ENCODE data around the gene PPM1A. TPM values are rescaled to one million over a fixed set of nuclear protein-coding genes. Genes with fewer than 3 reads are reported as not detected.
"Not testable (repeated sequence)": the region's sequence is repeated elsewhere in the genome, so short reads cannot be mapped to it uniquely, and the experiment has no call there.

Gene PPM1A
- total RNA-seq, 2 donors from 2014 or later, result 39.1 to 44.4 TPM

DNA sequence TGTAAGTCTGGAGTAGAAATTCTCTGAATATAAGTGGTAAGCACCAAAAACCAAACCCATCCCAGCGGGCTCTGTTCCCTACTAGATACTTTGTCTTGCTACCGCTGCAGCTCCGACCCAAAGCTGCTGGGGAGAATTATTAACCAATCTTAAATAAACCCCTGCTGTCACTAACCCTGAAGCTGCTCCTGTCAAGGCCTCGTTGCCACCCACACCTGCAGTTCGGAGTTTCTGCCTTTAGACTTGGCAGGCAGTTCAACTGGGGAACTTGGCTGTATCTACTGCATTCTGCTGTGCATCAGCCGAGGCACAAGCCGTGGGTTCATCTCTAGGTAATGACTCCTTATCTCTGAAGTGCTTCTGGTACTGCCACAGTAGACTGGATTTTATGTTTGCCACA lies 55.5 kb downstream of the PPM1A start:
- no peak for ATAC-seq (replicated peaks)
- Mint-ChIP-seq H3K4me3 (no peak overlapping the region), H3K27ac (no peak overlapping the region), H3K9me3 (peaks cover 3% of the 10 kb centered on the region), H3K4me1 (no peaks in the 10 kb centered on the region), H3K27me3 (no peaks in the 10 kb centered on the region), H3K36me3 (ENCODE audit: low read depth) (no peaks in the 10 kb centered on the region)

DNA sequence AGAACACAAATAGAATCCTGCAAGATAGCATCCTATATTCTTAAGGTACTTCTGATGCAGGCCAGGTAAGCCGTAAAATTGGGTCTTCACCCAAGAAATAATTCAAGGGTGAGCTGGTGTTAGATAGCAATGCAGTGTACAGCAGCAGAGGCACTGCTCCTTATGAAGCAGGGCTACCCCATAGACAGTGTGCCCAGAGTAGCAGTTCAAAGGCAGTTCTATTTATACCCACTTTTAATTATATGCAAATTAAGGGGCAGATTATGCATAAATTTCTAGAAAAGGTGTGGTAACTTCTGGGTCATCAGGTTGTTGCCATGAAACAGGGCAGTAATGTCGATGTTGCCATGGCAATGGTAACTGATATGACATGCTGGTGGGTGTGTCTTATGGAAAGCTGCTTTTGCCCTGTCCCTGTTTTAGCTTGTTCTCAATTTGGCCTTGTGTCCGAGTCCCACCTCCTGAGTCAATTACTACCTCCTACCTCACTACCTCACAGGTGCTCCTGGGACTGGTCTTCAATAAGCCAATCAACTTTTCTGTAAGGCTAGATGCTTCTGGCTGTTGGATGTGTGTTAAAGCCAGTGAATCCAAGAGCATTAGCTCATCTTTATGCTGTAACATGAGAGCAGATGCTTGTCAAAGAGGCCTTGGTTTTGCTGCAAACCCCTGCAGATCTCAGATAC lies 61.0 kb downstream of the PPM1A start:
- ATAC-seq (replicated peaks), result no peak
- no peaks in the 10 kb centered on the region for H3K4me1 Mint-ChIP-seq
- H3K36me3 Mint-ChIP-seq (ENCODE audit: low read depth), result no peaks in the 10 kb centered on the region
- peaks cover 3% of the 10 kb centered on the region for H3K27me3 Mint-ChIP-seq
- no peak overlapping the region for H3K27ac Mint-ChIP-seq
- peaks cover 3% of the 10 kb centered on the region for H3K9me3 Mint-ChIP-seq
- no peak overlapping the region for H3K4me3 Mint-ChIP-seq

DNA sequence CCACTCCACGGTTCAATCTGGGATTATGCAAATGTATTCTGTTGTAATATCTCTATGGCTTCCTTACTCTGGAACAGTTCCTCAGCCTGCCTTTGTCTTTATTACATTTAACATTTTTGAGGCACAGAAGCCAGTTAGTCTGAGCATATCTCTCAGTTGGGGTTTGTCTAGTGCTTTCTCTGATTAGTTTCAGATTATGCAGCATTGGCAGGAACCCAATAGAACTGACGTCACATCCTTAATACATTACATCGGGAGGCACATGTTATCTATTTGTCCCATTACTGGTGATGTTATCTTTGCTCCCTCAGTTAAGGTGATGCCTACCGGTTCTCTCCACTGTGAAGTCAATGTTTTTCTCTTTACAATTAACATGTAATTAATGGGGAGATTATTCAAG lies 62.4 kb downstream of the PPM1A start:
- no peak for ATAC-seq (replicated peaks)
- peaks cover 5% of the 10 kb centered on the region for H3K27me3 Mint-ChIP-seq
- no peaks in the 10 kb centered on the region for H3K9me3 Mint-ChIP-seq
- no peaks in the 10 kb centered on the region for H3K4me1 Mint-ChIP-seq
- no peak overlapping the region for H3K4me3 Mint-ChIP-seq
- no peaks in the 10 kb centered on the region for H3K36me3 Mint-ChIP-seq (ENCODE audit: low read depth)
- H3K27ac Mint-ChIP-seq, result no peak overlapping the region

DNA sequence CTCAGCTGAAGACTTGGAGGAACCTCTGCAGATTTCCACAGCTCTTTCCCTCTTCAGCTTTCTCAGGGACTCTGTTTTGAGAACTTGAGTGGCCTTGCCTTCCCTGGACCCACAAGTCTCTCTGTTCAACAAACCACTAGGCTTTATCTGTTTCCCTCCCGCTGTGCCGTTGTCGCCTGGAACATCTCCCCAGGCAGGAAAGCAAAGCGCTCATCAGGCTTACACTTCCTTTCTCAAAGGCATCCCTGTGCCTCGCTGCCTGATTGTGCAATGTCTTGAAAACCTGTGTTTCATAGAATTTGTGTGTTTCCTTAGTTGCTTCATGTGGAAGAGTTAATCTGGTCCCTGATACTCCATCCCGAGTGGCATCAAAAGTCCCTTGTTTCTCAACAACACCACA lies 64.1 kb downstream of the PPM1A start:
- Mint-ChIP-seq H3K27ac (no peak overlapping the region), H3K4me1 (no peaks in the 10 kb centered on the region), H3K36me3 (ENCODE audit: low read depth) (no peaks in the 10 kb centered on the region), H3K27me3 (peaks cover 5% of the 10 kb centered on the region), H3K9me3 (no peaks in the 10 kb centered on the region), H3K4me3 (no peak overlapping the region)
- no peak for ATAC-seq (replicated peaks)

DNA sequence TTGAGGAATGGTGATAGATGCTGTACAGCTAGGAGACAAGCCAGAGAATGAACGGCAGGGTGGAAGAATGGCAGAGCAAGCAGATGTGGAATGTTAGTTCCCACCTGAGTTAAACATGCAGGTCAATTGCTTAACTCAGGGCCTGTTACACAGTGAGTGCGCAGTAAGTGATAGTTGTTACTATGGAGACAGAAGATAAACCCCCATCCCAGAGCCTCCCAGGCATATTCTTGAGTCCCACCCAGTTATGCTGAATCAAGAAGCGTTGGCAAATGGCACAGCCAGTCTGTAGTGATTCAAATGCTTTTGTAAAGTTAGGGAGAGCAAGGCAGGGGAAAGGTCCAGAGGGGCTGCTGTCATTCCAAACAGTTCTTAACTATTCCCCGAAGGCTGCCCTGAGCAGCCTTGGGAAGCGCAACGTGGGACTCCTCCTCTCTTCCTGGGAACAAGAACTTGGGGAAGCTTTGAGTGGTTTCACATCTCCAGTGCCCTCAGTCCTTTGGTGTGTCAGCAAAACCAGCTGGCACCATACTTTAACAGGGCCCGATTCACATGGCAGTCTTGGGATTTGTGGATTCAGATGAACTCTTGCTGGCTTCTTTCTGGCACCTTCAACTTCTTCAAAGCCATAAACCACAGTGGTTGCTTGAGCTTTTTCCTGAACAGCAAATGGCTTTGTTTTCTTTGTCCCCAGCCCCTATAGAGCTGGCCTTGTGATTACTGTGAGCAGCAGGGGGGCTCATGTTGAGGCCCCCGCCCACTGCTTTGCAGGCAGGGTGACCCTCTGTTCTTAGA lies 66.4 kb downstream of the PPM1A start:
- Mint-ChIP-seq H3K4me3 (no peak overlapping the region), H3K4me1 (no peaks in the 10 kb centered on the region), H3K9me3 (no peaks in the 10 kb centered on the region), H3K36me3 (ENCODE audit: low read depth) (no peaks in the 10 kb centered on the region), H3K27me3 (peaks cover 12% of the 10 kb centered on the region), H3K27ac (no peak overlapping the region)
- no peak for ATAC-seq (replicated peaks)

DNA sequence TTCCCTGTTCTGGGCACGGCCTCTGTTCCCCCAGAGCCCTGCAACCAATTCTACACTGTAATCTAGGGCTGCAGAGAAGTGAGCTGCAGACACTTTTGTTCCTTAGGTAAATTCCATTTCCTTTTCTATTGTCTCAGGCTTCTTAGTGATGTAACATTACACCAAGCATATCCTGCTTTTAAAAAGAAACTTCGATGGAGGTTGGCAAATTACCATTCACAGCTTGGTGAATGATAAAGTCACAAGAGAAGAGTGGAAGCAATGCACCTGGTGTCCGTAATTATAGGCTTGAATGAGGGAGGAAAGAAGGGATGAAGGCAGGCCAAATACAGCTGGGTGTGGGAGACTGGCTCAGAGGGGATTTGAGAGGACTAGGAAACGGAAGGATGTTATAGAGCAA lies 68.6 kb downstream of the PPM1A start:
- H3K4me1 Mint-ChIP-seq, result no peaks in the 10 kb centered on the region

DNA sequence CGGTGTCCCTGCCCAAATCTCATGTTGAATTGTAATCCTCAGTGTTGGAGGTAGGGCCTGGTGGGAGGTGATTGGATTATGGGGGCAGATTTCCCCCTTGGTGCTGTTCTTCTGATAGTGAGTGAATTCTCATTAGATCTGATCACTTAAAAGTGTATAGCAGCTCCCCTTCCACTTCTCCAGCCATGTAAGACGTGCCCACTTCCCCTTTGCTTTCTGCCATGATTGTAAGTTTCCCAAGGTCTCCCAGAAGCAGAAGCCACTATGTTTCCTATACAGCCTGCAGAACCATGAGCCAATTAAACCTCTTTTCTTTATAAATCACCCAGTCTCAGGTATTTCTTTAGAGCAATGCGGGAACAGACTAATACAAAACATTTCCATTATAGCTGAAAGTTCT lies 71.8 kb downstream of the PPM1A start:
- H3K27me3 Mint-ChIP-seq, result peaks cover 18% of the 10 kb centered on the region
- not testable (repeated sequence) for H3K9me3 Mint-ChIP-seq; H3K27ac Mint-ChIP-seq; ATAC-seq (replicated peaks); H3K4me1 Mint-ChIP-seq; H3K4me3 Mint-ChIP-seq; H3K36me3 Mint-ChIP-seq (ENCODE audit: low read depth)

More for the DNA sequence above, 68.6 kb downstream of the PPM1A start:
- Mint-ChIP-seq H3K4me3 (no peak overlapping the region), H3K9me3 (no peaks in the 10 kb centered on the region), H3K36me3 (ENCODE audit: low read depth) (no peaks in the 10 kb centered on the region), H3K27me3 (peaks cover 16% of the 10 kb centered on the region), H3K27ac (no peak overlapping the region)
- no peak for ATAC-seq (replicated peaks)

DNA sequence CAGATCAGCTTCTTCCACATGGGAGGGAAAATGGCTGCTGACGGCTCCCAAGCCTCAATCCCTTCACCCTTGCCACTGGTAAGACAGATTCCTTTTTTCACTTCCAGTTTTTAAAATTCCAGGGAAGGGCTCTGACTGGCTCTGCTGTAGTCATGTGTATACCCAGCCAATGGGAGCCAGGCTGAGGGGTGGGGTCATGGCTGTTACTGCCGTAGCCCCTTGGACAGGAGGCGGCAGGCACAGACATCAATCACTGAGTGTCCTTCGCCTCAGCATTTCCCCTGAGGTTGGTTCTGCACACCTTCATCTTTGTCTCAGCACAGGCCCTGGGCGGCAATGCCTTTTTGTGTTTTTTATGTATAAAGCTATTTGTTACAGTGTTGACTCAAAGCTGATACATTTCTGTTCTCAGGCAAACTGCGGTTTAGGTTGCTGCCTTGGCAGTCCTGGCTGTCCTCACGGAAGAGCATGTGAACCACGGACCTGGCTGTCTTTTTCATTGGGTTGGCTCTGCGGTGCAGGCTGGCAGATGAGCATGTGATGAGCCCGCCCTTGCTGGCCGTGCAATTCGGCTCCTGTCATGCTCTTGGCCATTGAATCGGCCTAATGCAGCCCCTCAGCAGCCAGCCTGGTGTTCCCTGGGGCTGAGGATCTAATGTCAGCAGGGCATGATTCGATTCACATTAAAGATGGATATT lies 74.3 kb downstream of the PPM1A start:
- Mint-ChIP-seq H3K4me3 (no peak overlapping the region), H3K9me3 (no peaks in the 10 kb centered on the region)

DNA sequence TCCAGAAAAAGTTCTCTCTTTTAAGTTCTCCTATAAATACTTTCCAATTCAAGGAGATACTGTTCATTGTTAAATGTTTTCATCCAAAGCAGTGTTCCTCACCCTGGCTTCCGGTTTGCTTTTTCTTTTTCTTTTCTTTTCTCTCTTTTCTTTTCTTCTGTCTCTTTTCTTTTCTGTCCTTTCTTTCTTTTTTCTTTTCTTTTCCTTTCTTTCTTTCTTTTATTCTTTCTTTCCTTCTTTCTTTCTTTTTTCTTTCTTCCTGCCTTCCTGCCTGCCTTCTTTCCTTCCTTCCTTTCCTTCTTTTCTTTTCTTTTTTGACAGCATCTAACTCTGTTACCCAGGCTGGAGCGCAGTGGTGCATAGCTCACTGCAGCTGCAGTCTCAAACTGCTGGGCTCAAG lies 75.8 kb downstream of the PPM1A start:
- H3K27me3 Mint-ChIP-seq, result peaks cover 32% of the 10 kb centered on the region
- no peak for ATAC-seq (replicated peaks)
- no peaks in the 10 kb centered on the region for H3K9me3 Mint-ChIP-seq

More for the DNA sequence above, 74.3 kb downstream of the PPM1A start:
- no peak for ATAC-seq (replicated peaks)
- H3K27me3 Mint-ChIP-seq, result peaks cover 33% of the 10 kb centered on the region
- no peak overlapping the region for H3K27ac Mint-ChIP-seq
- H3K36me3 Mint-ChIP-seq (ENCODE audit: low read depth), result no peaks in the 10 kb centered on the region
- H3K4me1 Mint-ChIP-seq, result no peaks in the 10 kb centered on the region

DNA sequence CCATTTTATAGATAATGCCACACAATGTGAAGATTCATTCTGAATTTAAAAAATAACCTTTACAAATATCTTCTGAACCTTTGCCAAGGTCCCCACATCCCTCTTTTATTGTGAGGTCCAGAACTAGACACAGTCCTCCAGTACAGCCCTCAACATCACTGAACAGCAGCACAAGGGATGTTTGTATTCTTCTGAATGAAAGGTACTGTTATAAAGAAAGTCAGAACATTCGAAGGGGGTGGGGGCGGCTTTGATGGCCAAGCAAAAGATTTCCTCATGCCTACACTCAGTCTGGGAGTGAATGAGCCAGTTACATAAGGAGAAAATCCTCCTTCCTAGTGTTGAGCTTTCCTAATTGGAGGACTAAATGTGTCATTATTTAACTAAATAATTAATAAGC lies 77.3 kb downstream of the PPM1A start:
- Mint-ChIP-seq H3K27ac (no peak overlapping the region), H3K27me3 (peaks cover 32% of the 10 kb centered on the region), H3K4me1 (no peaks in the 10 kb centered on the region)

More for the DNA sequence above, 75.8 kb downstream of the PPM1A start:
- Mint-ChIP-seq H3K36me3 (ENCODE audit: low read depth) (no peaks in the 10 kb centered on the region), H3K4me3 (no peak overlapping the region), H3K4me1 (no peaks in the 10 kb centered on the region), H3K27ac (no peak overlapping the region)

DNA sequence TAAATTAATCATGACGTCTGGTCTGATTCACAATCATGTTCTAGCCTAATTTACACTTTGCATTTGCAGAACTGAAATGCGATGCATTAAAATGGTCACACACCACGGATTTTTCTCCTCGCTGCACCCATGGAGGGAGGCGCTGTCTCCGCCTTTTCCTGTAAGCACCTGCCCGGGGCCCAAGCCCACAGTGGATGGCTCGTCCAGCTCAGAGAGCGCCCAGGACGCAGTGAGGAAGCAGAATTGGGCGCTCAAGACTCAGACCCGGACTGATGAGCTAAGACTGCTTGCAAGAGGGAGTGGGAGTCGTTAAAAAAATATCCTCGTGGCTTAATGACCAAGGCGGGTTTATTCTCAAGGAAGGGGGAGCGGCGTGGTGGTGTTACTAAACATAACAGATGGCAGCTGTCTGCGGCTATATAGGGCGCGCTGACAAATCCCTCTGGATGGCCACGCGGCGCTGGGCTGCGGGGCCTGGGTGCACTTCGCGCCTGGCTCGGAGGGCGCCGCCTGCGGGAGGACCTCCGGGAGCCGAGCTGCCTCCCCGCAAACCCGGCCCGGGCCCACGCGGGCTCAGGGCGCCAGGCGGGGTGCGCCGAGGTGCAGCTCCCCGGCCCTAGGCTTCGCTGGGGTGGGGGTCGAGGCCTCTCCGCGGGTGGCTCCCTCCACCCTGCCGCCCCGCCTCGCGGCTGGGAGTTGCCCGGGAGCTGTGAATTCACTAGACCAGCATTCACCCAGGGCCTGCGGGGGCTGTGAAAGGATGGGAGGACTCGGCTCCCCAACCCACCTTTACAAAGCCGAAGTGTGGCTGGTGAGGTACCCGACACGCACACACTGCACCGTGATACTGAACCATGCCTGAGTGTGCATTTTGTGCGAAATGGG lies 78.7 kb downstream of the PPM1A start:
- Mint-ChIP-seq H3K27ac (peak overlapping the region; percentile 5), H3K9me3 (no peaks in the 10 kb centered on the region), H3K27me3 (peaks cover 29% of the 10 kb centered on the region), H3K4me1 (peaks cover 4% of the 10 kb centered on the region), H3K4me3 (peak overlapping the region; percentile 73), H3K36me3 (ENCODE audit: low read depth) (no peaks in the 10 kb centered on the region)
- peak; percentile 27 for ATAC-seq (replicated peaks)

More for the DNA sequence above, 77.3 kb downstream of the PPM1A start:
- no peaks in the 10 kb centered on the region for H3K36me3 Mint-ChIP-seq (ENCODE audit: low read depth)
- H3K9me3 Mint-ChIP-seq, result no peaks in the 10 kb centered on the region
- no peak for ATAC-seq (replicated peaks)
- H3K4me3 Mint-ChIP-seq, result no peak overlapping the region

DNA sequence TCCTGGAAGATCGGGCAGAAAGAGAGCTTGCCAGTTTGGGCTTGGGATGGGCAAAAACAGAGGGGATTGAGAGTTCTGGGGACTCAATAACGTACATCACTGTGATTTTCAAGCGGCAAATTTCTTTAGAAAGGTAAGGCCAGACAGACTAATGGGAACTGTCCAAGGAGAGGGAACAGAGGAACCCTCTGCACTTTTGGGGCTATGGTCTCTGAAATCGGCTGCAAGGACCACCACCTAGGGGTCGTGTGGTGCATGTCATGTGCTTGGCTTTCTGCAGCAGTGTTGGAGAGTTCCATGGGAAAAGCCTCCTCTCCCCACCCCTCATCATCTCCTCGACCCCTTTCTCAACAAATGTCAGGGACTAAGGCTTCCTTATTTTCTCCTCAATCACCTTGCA lies 79.6 kb downstream of the PPM1A start:
- Mint-ChIP-seq H3K36me3 (ENCODE audit: low read depth) (no peaks in the 10 kb centered on the region), H3K4me1 (peaks cover 4% of the 10 kb centered on the region), H3K4me3 (peak overlapping the region; percentile 73), H3K27me3 (peaks cover 34% of the 10 kb centered on the region), H3K9me3 (no peaks in the 10 kb centered on the region), H3K27ac (no peak overlapping the region)
- no peak for ATAC-seq (replicated peaks)

DNA sequence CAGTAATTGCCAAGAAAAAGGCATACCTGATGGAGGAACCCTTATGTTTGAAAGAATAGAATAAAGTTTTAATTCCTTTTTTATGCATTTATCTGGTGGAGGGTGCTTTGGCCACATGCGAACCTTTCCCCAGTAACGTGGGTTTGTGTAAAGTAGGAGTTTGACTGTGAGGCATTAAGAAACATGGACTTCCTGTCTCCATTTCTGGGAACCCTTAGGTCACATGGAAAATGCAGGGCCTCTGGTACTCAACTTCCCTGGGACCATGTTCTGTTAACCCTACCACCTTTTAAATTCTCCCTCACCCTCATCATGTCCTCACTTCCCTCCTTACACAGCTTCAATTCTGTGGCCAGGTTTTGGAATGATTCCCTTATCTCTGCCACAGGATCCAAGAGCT lies 80.3 kb downstream of the PPM1A start:
- peaks cover 39% of the 10 kb centered on the region for H3K27me3 Mint-ChIP-seq
- no peak overlapping the region for H3K27ac Mint-ChIP-seq
- no peaks in the 10 kb centered on the region for H3K36me3 Mint-ChIP-seq (ENCODE audit: low read depth)
- no peaks in the 10 kb centered on the region for H3K9me3 Mint-ChIP-seq
- ATAC-seq (replicated peaks), result no peak
- H3K4me1 Mint-ChIP-seq, result peaks cover 4% of the 10 kb centered on the region
- H3K4me3 Mint-ChIP-seq, result no peak overlapping the region
